Ectodermal cell (in vitro differentiated cells): ENCODE data around the gene TBC1D22A.

Source experiments
- H3K27ac ChIP-seq: 2 replicates; pipeline ENCODE4 v1.7.0; 2013; ENCODE audit warnings: mild to moderate bottlenecking, low read depth, low read length; ENCODE audit not compliant: insufficient read depth, poor library complexity, severe bottlenecking
- H3K27me3 ChIP-seq: 2 replicates; pipeline ENCODE4 v1.7.0; 2013; ENCODE audit warnings: mild to moderate bottlenecking, low read length; ENCODE audit not compliant: insufficient read depth, control insufficient read depth, poor library complexity, severe bottlenecking
- H3K36me3 ChIP-seq: one replicate; pipeline ENCODE4 v1.7.0; 2013; ENCODE audit warnings: low read length; ENCODE audit not compliant: control insufficient read depth, insufficient read depth
- H3K4me1 ChIP-seq: one replicate; pipeline ENCODE4 v1.7.0; 2013; ENCODE audit warnings: low read length; ENCODE audit not compliant: control insufficient read depth, insufficient read depth
- H3K4me3 ChIP-seq: 2 replicates; pipeline ENCODE4 v1.7.0; 2013; ENCODE audit warnings: low read depth, low read length, control low read depth; ENCODE audit not compliant: insufficient read depth
- H3K9me3 ChIP-seq: 2 replicates; pipeline ENCODE4 v1.7.0; 2013; ENCODE audit warnings: mild to moderate bottlenecking, low read length, moderate library complexity; ENCODE audit not compliant: control insufficient read depth
- WGBS, 2 experiments: methylation state at CpG; one replicate each; pipeline ENCODE4 v1.1.7; 2013; ENCODE audit warnings: missing lambda C conversion rate in 2 of 2; 5-methylcytosine and 5-hydroxymethylcytosine counted together

The TBC1D22A gene

DNA sequence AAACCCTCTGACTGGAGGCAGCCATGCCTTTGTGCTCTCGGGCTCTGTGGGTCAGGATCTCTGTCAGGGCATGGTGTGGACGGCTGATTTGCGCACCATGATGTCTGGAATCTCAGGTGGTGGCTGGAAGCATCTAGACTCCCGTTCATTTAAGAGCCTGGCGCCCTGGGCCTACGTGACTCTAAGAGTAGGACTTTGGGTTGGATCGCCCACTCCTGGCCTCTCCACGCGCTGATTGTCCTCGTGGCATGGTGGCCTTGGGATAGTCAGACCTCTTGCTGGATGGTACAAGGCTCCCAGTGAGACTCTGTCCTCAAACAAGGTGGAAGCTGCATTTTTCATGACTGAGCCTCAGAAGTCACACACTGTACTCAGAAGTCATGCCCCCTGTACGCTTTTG lies 224.3 kb downstream of the TBC1D22A start:
- no peaks in the 10 kb centered on the region for H3K9me3 ChIP-seq
- no peak overlapping the region for H3K4me3 ChIP-seq
- 95 to 97% methylated on average over 11 of the region's 11 CpGs for WGBS, 2 experiments
- H3K27me3 ChIP-seq, result no peaks in the 10 kb centered on the region
- H3K4me1 ChIP-seq, result no peaks in the 10 kb centered on the region
- H3K36me3 ChIP-seq, result no peaks in the 10 kb centered on the region
- no peak overlapping the region for H3K27ac ChIP-seq

GRCh38 chr22:46990937-46991550 lies 228.6 kb downstream of the TBC1D22A start:
- H3K36me3 ChIP-seq, result no peaks in the 10 kb centered on the region
- H3K4me3 ChIP-seq, result no peak overlapping the region
- H3K4me1 ChIP-seq, result peaks cover 3% of the 10 kb centered on the region
- 89 to 94% methylated on average over 12 of the region's 12 CpGs for WGBS, 2 experiments
- H3K27me3 ChIP-seq, result no peaks in the 10 kb centered on the region
- H3K27ac ChIP-seq, result no peak overlapping the region
- H3K9me3 ChIP-seq, result no peaks in the 10 kb centered on the region

GRCh38 chr22:46991666-46992065 lies 229.2 kb downstream of the TBC1D22A start:
- 87 to 88% methylated on average over 14 of the region's 14 CpGs for WGBS, 2 experiments
- Histone ChIP-seq H3K4me3 (no peak overlapping the region), H3K27me3 (no peaks in the 10 kb centered on the region), H3K27ac (no peak overlapping the region), H3K9me3 (no peaks in the 10 kb centered on the region), H3K4me1 (peaks cover 3% of the 10 kb centered on the region), H3K36me3 (no peaks in the 10 kb centered on the region)

DNA sequence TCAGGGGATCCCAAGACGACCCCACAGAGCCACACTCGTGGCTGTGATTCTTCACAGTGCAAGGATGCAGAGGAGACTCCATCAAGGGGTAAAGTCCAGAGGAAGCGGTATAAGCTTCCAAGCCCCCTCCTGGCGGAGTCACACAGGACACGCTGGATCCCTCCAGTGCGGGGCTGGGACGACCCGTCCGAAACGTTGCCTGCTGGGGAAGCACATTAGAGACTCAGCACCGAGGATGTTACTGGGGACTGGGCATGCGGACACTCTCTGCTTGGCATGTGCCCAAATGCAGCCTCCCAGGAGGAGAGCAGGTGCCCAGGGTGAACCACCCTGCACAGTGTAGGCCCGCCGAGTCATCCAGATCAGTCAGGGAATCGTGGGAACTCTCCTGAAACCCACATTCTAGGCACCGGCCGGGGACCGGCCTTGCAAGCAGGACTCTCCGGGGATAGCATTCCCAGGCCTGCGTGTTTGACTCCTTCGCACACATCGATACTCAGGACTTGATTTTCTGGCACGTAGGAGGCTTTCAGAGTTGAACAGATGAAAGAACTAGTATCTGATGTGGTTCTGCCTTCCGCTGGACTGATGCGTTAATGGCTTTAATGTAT lies 229.8 kb downstream of the TBC1D22A start:
- 88% methylated on average over 25 of the region's 25 CpGs for WGBS, 2 experiments
- no peaks in the 10 kb centered on the region for H3K36me3 ChIP-seq
- H3K4me1 ChIP-seq, result peaks cover 3% of the 10 kb centered on the region
- no peaks in the 10 kb centered on the region for H3K27me3 ChIP-seq
- H3K27ac ChIP-seq, result no peak overlapping the region
- no peak overlapping the region for H3K4me3 ChIP-seq
- H3K9me3 ChIP-seq, result no peaks in the 10 kb centered on the region

DNA sequence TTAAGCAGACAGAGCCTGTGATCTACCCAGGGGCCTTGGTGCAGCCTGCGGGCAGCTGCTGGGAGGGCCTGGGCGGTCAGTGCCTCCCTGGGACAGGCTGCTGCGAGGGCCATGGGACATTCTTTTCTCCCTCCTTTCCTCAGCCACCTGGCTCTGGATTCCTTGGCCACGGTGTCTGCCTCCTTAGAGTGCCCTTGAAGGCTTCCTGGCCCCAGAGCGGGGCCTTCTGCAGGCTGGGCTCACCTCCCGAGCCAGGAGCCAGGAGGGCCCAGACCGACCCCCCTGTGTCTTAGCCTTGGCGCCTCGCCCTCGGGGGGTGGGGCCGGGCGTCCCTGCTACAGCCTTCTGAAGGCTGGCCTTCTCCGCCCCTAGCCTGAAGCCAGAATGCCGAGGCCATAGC lies 231.2 kb downstream of the TBC1D22A start:
- WGBS, 2 experiments, result 57 to 66% methylated on average over 14 of the region's 14 CpGs

DNA sequence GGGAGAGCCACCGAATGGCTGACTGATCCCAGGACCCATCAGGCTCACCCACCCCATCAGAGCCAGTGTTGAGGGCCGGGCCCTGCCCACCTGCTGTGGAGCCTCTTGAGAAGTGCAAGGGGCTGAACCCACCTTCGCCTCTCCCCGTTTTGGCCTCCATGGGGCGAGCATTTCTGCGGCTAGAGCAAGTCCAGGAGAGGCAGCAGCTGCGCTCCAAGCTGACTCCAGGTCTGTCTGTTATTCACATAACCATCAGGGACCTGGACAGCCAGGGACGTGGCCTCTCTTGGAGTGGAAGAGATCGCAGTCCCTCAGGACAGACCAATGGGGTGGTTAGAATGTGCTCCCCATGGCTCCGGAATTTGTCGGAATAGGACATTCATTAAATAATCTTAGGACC lies 231.8 kb downstream of the TBC1D22A start:
- H3K27me3 ChIP-seq, result no peaks in the 10 kb centered on the region
- no peak overlapping the region for H3K27ac ChIP-seq
- WGBS, 2 experiments, result 90 to 91% methylated on average over 11 of the region's 11 CpGs
- peaks cover 3% of the 10 kb centered on the region for H3K4me1 ChIP-seq
- no peaks in the 10 kb centered on the region for H3K36me3 ChIP-seq
- H3K4me3 ChIP-seq, result no peak overlapping the region
- H3K9me3 ChIP-seq, result no peaks in the 10 kb centered on the region

More for the DNA sequence above, 231.2 kb downstream of the TBC1D22A start:
- Histone ChIP-seq H3K4me3 (no peak overlapping the region), H3K4me1 (peaks cover 3% of the 10 kb centered on the region), H3K36me3 (no peaks in the 10 kb centered on the region), H3K27me3 (no peaks in the 10 kb centered on the region), H3K27ac (no peak overlapping the region), H3K9me3 (no peaks in the 10 kb centered on the region)

DNA sequence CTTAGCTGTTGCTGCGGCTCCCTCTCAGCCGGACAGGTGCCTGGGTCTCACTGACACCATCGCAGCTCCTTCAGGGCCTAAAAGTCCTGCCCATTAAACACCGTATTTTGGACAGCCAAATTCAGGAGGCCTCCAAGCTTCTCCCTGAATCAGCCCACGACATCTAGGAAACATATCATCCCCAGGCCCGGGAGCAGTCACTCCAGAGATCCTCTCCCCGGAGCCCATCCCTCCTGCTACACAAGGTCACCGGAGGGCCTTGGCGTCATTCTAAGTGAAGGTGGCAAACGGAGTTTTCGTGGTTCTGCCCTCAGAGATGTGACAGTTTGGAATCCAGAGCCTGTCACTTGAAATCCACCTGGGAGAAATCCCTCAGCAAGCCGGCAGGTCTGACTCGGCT lies 232.5 kb downstream of the TBC1D22A start:
- Histone ChIP-seq H3K27me3 (no peaks in the 10 kb centered on the region), H3K36me3 (no peaks in the 10 kb centered on the region), H3K4me1 (peaks cover 3% of the 10 kb centered on the region), H3K4me3 (no peak overlapping the region), H3K27ac (no peak overlapping the region), H3K9me3 (no peaks in the 10 kb centered on the region)
- 95 to 96% methylated on average over 13 of the region's 13 CpGs for WGBS, 2 experiments

- Histone ChIP-seq H3K4me1 (peaks cover 3% of the 10 kb centered on the region), H3K36me3 (no peaks in the 10 kb centered on the region), H3K27me3 (no peaks in the 10 kb centered on the region), H3K27ac (no peak overlapping the region), H3K9me3 (no peaks in the 10 kb centered on the region), H3K4me3 (no peak overlapping the region)
- 94 to 95% methylated on average over 24 of the region's 24 CpGs for WGBS, 2 experiments
Observed at GRCh38 chr22:46995501-46996360, 233.3 kb downstream of the TBC1D22A start.

DNA sequence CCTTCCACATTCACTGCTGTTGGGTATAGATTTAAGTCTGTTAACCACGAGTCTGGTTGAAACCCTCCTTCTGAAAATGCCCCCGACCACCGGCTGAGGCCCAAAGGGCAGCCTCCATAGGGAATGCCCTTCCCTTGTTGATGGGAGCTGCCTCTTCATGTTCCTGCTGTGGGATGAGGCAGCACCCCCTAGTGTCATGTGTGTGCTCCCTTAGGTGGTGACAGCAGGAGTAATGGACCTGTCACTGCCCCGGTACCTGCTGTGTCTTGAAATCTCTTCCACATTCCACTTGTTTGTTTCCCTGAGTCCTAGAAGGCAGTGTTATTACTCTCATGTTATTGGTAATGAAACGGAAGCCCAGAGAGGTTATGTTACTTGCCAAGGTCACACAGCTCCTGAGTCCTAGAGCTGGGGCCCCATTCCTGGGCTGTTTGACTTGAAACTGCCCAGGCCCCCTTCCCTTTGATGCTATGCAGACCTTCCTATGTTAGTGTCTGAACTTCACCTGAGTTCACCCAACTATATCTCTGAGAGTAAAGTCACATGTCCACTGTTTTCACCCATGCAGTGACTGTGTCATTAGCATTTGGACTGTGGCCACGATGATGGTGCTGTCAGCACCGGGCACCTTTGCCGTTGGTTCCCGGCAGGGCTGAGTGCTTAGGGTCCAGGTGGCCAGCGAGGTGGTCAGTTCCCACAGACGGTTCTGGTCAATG lies 234.3 kb downstream of the TBC1D22A start:
- Histone ChIP-seq H3K9me3 (no peaks in the 10 kb centered on the region), H3K4me3 (no peak overlapping the region), H3K27ac (no peak overlapping the region), H3K4me1 (peaks cover 3% of the 10 kb centered on the region), H3K36me3 (no peaks in the 10 kb centered on the region), H3K27me3 (no peaks in the 10 kb centered on the region)
- WGBS, 2 experiments, result 94% methylated on average over 11 of the region's 11 CpGs
